Esophagus squamous epithelium (tissue), 4 donors: ENCODE measurements around the gene NR3C2.

ENCODE experiments used
- POLR2A ChIP-seq, 4 donors: fragments of 450-650 bp; IDR thresholded peaks; one replicate each; pipeline ENCODE4 v1.6.1; 2017; ENCODE audit warnings: antibody characterized with exemption in 4 of 4, mild to moderate bottlenecking in 4 of 4, moderate library complexity in 3 of 4
- TF ChIP-seq, protein P1 (sequence below), 6 experiments: fragments of 450-650 bp in 4 of 6; fragments of 200-600 bp in 2 of 6; sonication (generic) in 2 of 6; IDR thresholded peaks; one replicate each; pipeline ENCODE4 v1.5.1; 2016 to 2019; ENCODE audit warnings: antibody characterized with exemption in 6 of 6, mild to moderate bottlenecking in 4 of 6, moderate library complexity in 4 of 6

DNA sequence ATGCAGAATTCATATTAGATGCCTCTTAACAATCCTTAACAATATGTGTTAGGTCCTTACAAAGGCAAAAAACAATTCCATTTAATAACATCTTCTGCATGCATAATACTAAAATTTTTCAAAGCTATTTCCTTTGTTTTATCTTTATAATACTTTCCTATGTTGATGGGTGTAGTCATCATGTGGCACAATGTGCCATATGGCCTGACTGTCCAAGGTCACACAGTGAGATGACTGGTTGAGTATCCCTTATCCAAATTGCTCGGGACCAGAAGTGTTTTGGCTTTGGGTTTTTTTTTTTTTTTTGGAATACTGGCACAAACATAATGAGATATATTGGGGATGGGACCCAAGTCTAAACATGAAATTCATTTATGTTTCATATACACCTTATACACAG lies 77.7 kb downstream of the NR3C2 start:
- TF ChIP-seq POLR2A (IDR thresholded peaks at IDR 0.05), result no peak
- TF ChIP-seq, protein P1, sequence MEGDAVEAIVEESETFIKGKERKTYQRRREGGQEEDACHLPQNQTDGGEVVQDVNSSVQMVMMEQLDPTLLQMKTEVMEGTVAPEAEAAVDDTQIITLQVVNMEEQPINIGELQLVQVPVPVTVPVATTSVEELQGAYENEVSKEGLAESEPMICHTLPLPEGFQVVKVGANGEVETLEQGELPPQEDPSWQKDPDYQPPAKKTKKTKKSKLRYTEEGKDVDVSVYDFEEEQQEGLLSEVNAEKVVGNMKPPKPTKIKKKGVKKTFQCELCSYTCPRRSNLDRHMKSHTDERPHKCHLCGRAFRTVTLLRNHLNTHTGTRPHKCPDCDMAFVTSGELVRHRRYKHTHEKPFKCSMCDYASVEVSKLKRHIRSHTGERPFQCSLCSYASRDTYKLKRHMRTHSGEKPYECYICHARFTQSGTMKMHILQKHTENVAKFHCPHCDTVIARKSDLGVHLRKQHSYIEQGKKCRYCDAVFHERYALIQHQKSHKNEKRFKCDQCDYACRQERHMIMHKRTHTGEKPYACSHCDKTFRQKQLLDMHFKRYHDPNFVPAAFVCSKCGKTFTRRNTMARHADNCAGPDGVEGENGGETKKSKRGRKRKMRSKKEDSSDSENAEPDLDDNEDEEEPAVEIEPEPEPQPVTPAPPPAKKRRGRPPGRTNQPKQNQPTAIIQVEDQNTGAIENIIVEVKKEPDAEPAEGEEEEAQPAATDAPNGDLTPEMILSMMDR (IDR thresholded peaks at IDR 0.05), result no peak
